GM06990 (cell line): Measurements from ENCODE around the gene IL20.
A peak's percentile ranks its signal among the peaks of the same experiment; 100 is the strongest.

Experiments used
- DNase-seq: peaks from one replicate; pipeline ENCODE4 v3.0.0-alpha.2; 2011; ENCODE audit not compliant: insufficient read length; ENCODE audit errors: extremely low read depth
- H3K27me3 ChIP-seq: replicated peaks from 2 replicates; pipeline ENCODE4 v1.6.0; 2011; ENCODE audit warnings: low read length; ENCODE audit not compliant: control insufficient read depth, insufficient read depth
- H3K36me3 ChIP-seq: 2 replicates; pipeline ENCODE4 v1.5.1; 2011; ENCODE audit warnings: low read length; ENCODE audit not compliant: control insufficient read depth, insufficient read depth
- H3K4me3 ChIP-seq: replicated peaks from 2 replicates; pipeline ENCODE4 v1.5.1; 2011; ENCODE audit warnings: low read depth, mild to moderate bottlenecking, control low read depth, low read length
- TF ChIP-seq, protein P1 (sequence below): IDR thresholded peaks from 2 replicates; pipeline ENCODE4 v1.5.1; 2011; ENCODE audit warnings: low read length, control low read depth, mild to moderate bottlenecking, inconsistent platforms; ENCODE audit not compliant: insufficient read depth, poor library complexity, severe bottlenecking

IL20 gene

DNA sequence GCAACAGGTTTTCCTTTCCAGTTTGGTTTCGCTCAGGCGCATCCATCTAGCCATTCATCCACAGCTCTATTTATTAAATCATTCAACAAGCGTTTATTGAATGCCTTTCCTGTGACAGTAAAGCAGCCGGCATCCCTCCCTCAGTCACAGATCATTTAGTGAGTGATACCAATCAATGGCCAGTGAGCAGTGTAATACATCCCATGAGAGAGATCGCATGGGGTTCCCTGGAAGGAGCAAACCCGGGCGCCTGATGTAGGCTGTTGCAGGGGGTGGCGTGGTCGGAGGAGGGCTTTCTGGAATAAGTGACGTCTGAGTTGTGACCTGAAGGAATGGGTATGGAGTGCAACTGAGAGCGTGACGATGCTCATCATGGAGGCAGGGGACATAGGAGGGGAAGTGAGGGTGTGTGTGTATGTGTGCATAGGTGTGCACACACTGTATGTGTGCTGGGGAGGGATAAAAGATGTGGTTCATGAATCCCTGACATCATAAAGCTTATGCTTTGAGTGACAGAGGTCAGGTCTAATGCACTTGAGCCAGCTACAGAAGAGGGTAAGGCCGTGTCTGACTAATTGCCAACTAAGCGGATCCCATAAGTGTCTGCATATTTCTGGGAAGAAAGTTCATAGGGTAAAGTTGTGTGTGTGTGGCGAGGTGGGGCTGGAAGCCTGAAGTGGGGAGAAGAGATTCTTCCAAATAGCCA, 49.8 kb downstream of the IL20 start:
- TF ChIP-seq, protein P1, sequence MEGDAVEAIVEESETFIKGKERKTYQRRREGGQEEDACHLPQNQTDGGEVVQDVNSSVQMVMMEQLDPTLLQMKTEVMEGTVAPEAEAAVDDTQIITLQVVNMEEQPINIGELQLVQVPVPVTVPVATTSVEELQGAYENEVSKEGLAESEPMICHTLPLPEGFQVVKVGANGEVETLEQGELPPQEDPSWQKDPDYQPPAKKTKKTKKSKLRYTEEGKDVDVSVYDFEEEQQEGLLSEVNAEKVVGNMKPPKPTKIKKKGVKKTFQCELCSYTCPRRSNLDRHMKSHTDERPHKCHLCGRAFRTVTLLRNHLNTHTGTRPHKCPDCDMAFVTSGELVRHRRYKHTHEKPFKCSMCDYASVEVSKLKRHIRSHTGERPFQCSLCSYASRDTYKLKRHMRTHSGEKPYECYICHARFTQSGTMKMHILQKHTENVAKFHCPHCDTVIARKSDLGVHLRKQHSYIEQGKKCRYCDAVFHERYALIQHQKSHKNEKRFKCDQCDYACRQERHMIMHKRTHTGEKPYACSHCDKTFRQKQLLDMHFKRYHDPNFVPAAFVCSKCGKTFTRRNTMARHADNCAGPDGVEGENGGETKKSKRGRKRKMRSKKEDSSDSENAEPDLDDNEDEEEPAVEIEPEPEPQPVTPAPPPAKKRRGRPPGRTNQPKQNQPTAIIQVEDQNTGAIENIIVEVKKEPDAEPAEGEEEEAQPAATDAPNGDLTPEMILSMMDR: no peak
- no peak for DNase-seq
- no peaks in the 10 kb centered on the region for H3K27me3 ChIP-seq

DNA sequence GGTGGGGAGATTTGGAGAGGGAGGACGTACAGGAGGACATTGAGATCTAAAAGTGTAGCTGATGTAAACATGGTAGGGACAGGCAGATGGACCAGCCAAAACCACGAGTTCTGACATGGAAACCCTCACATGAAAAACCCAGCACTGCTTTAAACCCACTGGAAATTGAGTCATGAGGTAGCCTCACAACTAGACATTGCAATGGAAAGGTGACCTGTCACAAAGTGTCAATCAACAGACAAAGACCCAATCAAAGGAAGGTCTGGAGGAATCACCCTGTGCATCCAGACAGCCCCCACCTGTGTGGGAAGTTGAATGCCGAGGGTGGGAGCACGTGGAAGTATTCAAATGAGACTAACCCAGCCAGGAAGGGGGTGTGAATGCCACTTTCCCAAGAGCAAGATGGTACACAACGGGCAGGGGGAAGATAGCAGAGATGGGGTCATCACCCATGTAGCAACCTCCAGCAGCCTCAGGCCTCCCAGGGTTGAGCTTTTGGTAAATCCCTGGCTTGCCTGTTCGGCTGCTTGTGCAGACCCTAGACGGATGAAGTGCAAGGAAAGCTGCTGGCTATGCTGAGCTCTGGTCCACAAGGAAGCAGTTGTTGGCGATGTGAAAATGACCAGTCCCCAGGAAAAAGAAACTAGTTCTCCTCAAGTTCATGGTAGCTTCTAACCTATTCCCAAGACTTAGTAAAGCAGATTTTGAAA, 50.7 kb downstream of the IL20 start:
- peaks cover 21% of the 10 kb centered on the region for H3K36me3 ChIP-seq
- H3K4me3 ChIP-seq: peak overlapping the region; percentile 81; the same call in 1 of the 2 replicates
- no peak for DNase-seq
- H3K27me3 ChIP-seq: no peaks in the 10 kb centered on the region
- TF ChIP-seq, protein P1: no peak

More for the DNA sequence above, 49.8 kb downstream of the IL20 start:
- peaks cover 26% of the 10 kb centered on the region for H3K36me3 ChIP-seq
- H3K4me3 ChIP-seq: no peak overlapping the region

DNA sequence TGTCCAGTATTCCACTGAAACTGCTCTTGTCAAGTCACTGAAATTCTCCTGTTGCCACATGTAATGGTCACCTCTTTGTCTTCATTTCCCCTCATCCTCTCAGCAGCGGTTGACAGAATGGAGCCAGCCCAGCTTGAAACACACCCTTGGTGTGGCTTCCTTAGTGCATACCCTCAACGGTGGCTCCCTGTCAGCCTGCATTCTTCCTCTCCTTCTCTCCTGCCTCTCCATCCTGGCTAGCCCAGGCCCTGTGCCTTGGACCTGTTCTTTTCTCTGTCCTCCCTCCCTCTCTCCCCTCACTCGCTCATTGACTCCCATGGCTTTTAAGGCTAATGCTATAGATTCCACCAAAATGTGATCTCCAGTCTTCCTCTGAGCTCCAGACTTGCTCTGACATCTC, 52.7 kb downstream of the IL20 start:
- peaks cover 13% of the 10 kb centered on the region for H3K36me3 ChIP-seq
- DNase-seq: no peak
- TF ChIP-seq, protein P1: no peak
- no peaks in the 10 kb centered on the region for H3K27me3 ChIP-seq
- peak overlapping the region; percentile 81 for H3K4me3 ChIP-seq
